GM11168 (cell line): ENCODE data around the gene MCU.
"Not testable (repeated sequence)": the region's sequence is repeated elsewhere in the genome, so short reads cannot be mapped to it uniquely, and the experiment has no call there.

ENCODE experiments used
- in situ Hi-C: fragments of 300-500 bp; cut with MboI; formaldehyde crosslinking; loops from one replicate; pipeline ENCODE4 v1.12.0; 2022; ENCODE audit warnings: low sequenced_read_pairs; ENCODE audit not compliant: unreplicated experiment

Gene MCU

GRCh38 chr10:72918352-72918751, 226.4 kb downstream of the MCU start:
- in situ Hi-C loops: no loop called here

GRCh38 chr10:72921147-72921683, 229.3 kb downstream of the MCU start:
- in situ Hi-C loops: not testable (repeated sequence)

GRCh38 chr10:72924351-72924750, 232.4 kb downstream of the MCU start:
- in situ Hi-C loops: no loop called here

GRCh38 chr10:72925951-72926465, 234.1 kb downstream of the MCU start:
- in situ Hi-C loops: no loop called here

- in situ Hi-C loops: no loop called here
These were observed 235.5 kb downstream of the MCU start for GRCh38 chr10:72927485-72927884.

GRCh38 chr10:72928798-72929197, 236.9 kb downstream of the MCU start:
- in situ Hi-C loops: no loop called here

DNA sequence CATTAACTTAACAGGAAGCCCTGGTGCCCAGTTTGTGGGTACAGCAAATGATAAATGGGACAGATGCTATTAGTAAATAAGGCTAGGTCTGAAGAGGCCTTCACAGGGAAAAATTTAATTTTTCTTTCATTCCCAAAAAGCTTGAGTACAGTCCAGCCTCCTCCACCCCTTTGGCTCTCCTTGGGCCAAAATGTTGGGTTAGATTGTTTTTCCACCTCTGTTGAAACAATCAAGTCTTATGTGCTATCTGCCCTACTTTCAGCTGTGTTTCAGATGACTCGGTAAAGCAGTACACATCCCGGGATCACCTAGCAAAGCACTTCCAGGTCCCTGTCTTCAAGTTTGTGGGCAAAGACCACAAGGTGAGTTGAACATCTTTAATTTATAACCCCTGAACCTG, 238.3 kb downstream of the MCU start:
- in situ Hi-C loops: no loop called here

GRCh38 chr10:72932259-72933015, 240.5 kb downstream of the MCU start:
- in situ Hi-C loops: no loop called here

- in situ Hi-C loops: no loop called here
These were observed 243.4 kb downstream of the MCU start for GRCh38 chr10:72935361-72935760.
